ENCODE results near the gene FAM13A. TPM values are rescaled to one million over a fixed set of nuclear protein-coding genes. Genes with fewer than 3 reads are reported as not detected.

Gene FAM13A
- total RNA-seq, 1 donor from 2014 or later, result 13.2 TPM

- H3K36me3 ChIP-seq, result peaks cover 0 to 10% of the 10 kb centered on the region in 2 donors
- DNase-seq (ENCODE audit: low spot score in 2 of 2), result peak in 1 of 2 donors; percentile 82
- peak overlapping the region; percentile 16 to 41 for H3K27ac ChIP-seq
- H3K4me3 ChIP-seq, result no peak overlapping the region
- H3K9me3 ChIP-seq, result no peaks in the 10 kb centered on the region
- H3K27me3 ChIP-seq, result no peaks in the 10 kb centered on the region
- peaks cover 0 to 14% of the 10 kb centered on the region in 2 donors for H3K4me1 ChIP-seq
- no peak for TF ChIP-seq CTCF (IDR thresholded peaks at IDR 0.05)
- intact Hi-C loops (cut with DNase I), result loop anchor here (5.0 kb wide), 2 partner anchors 57 to 58 kb away; no protein-coding TSS in a partner anchor
Observed at GRCh38 chr4:88765729-88766128, 291.3 kb downstream of the FAM13A start.

GRCh38 chr4:88763075-88763474, 293.9 kb downstream of the FAM13A start:
- H3K36me3 ChIP-seq, result peaks cover 0 to 17% of the 10 kb centered on the region in 2 donors
- no peaks in the 10 kb centered on the region for H3K27me3 ChIP-seq
- H3K9me3 ChIP-seq, result no peaks in the 10 kb centered on the region
- no peak overlapping the region for H3K4me3 ChIP-seq
- TF ChIP-seq CTCF (IDR thresholded peaks at IDR 0.05), result no peak
- intact Hi-C loops (cut with DNase I), result no loop called here
- no peak for DNase-seq (ENCODE audit: low spot score in 2 of 2)
- H3K4me1 ChIP-seq, result peaks cover 0 to 14% of the 10 kb centered on the region in 2 donors
- H3K27ac ChIP-seq, result no peak overlapping the region

GRCh38 chr4:88761861-88762523, 295.0 kb downstream of the FAM13A start:
- no peak for DNase-seq (ENCODE audit: low spot score in 2 of 2)
- H3K36me3 ChIP-seq, result peaks cover 0 to 16% of the 10 kb centered on the region in 2 donors
- intact Hi-C loops (cut with DNase I), result no loop called here
- no peaks in the 10 kb centered on the region for H3K27me3 ChIP-seq
- peaks cover 0 to 14% of the 10 kb centered on the region in 2 donors for H3K4me1 ChIP-seq
- no peak overlapping the region for H3K4me3 ChIP-seq
- no peaks in the 10 kb centered on the region for H3K9me3 ChIP-seq
- H3K27ac ChIP-seq, result no peak overlapping the region
- TF ChIP-seq CTCF (IDR thresholded peaks at IDR 0.05), result no peak

GRCh38 chr4:88761342-88761741, 295.6 kb downstream of the FAM13A start:
- Histone ChIP-seq H3K27ac (no peak overlapping the region), H3K4me3 (no peak overlapping the region), H3K36me3 (peaks cover 0 to 16% of the 10 kb centered on the region in 2 donors), H3K27me3 (no peaks in the 10 kb centered on the region), H3K4me1 (peaks cover 0 to 14% of the 10 kb centered on the region in 2 donors), H3K9me3 (no peaks in the 10 kb centered on the region)
- TF ChIP-seq CTCF (IDR thresholded peaks at IDR 0.05), result no peak
- no peak for DNase-seq (ENCODE audit: low spot score in 2 of 2)
- intact Hi-C loops (cut with DNase I), result no loop called here

- no peak for DNase-seq (ENCODE audit: low spot score in 2 of 2)
- H3K27me3 ChIP-seq, result no peaks in the 10 kb centered on the region
- H3K27ac ChIP-seq, result no peak overlapping the region
- no peaks in the 10 kb centered on the region for H3K9me3 ChIP-seq
- TF ChIP-seq CTCF (IDR thresholded peaks at IDR 0.05), result no peak
- no peak overlapping the region for H3K4me3 ChIP-seq
- H3K4me1 ChIP-seq, result peaks cover 0 to under 1% of the 10 kb centered on the region in 2 donors
- peaks cover 0 to 16% of the 10 kb centered on the region in 2 donors for H3K36me3 ChIP-seq
- intact Hi-C loops (cut with DNase I), result no loop called here
Observed at GRCh38 chr4:88759895-88760290, 297.1 kb downstream of the FAM13A start.

Measured in ascending aorta (tissue), 2 donors.